H9 (cell line): Measurements from ENCODE around the gene AQP7. TPM values are rescaled to one million over a fixed set of nuclear protein-coding genes. Genes with fewer than 3 reads are reported as not detected.

Experiments used
- DNase-seq: peaks from one replicate; pipeline ENCODE4 v3.0.0-alpha.2; 2017
- H2AFZ ChIP-seq: one replicate; pipeline ENCODE4 v1.6.1; 2013; ENCODE audit warnings: mild to moderate bottlenecking, low read length, control low read depth, moderate library complexity
- H2AK5ac ChIP-seq: 2 replicates; pipeline ENCODE4 v1.6.1; 2013; ENCODE audit warnings: low read length, control low read depth, mixed read lengths; ENCODE audit not compliant: insufficient read length
- H2BK120ac ChIP-seq: one replicate; pipeline ENCODE4 v1.6.1; 2013; ENCODE audit warnings: low read depth, mild to moderate bottlenecking, low read length, control low read depth, inconsistent platforms; ENCODE audit not compliant: poor library complexity, severe bottlenecking
- H2BK12ac ChIP-seq: 2 replicates; pipeline ENCODE4 v1.6.1; 2013; ENCODE audit warnings: low read length, control low read depth, mixed read lengths, low read depth; ENCODE audit not compliant: insufficient read length
- H2BK15ac ChIP-seq: 2 replicates; pipeline ENCODE4 v1.6.1; 2013; ENCODE audit warnings: low read depth, low read length, control low read depth
- H2BK20ac ChIP-seq: one replicate; pipeline ENCODE4 v1.6.1; 2013; ENCODE audit warnings: low read depth, mild to moderate bottlenecking, low read length, control low read depth, inconsistent platforms; ENCODE audit not compliant: poor library complexity, severe bottlenecking
- H2BK5ac ChIP-seq: 2 replicates; pipeline ENCODE4 v1.6.1; 2013; ENCODE audit warnings: low read length, control low read depth, mixed read lengths; ENCODE audit not compliant: insufficient read length
- H3K14ac ChIP-seq: 2 replicates; pipeline ENCODE4 v1.6.1; 2013; ENCODE audit warnings: low read length, control low read depth; ENCODE audit not compliant: insufficient read depth
- H3K18ac ChIP-seq: 2 replicates; pipeline ENCODE4 v1.6.1; 2013; ENCODE audit warnings: low read depth, mild to moderate bottlenecking, mixed read lengths, low read length, control low read depth; ENCODE audit not compliant: insufficient read length
- H3K23ac ChIP-seq: 2 replicates; pipeline ENCODE4 v1.6.1; 2013; ENCODE audit warnings: low read length, control low read depth, mixed read lengths, low read depth; ENCODE audit not compliant: insufficient read length
- H3K23me2 ChIP-seq: 2 replicates; pipeline ENCODE4 v1.6.1; 2013; ENCODE audit warnings: low read depth, mild to moderate bottlenecking, mixed read lengths, low read length, control low read depth; ENCODE audit not compliant: insufficient read length, poor library complexity, severe bottlenecking
- H3K27ac ChIP-seq: 2 replicates; pipeline ENCODE4 v1.5.1; 2013; ENCODE audit warnings: low read length, control low read depth, mixed read lengths, low read depth; ENCODE audit not compliant: insufficient read length
- H3K27me3 ChIP-seq: 2 replicates; pipeline ENCODE4 v1.6.1; 2013; ENCODE audit warnings: low read length, control low read depth, inconsistent platforms; ENCODE audit not compliant: insufficient read depth
- H3K4ac ChIP-seq: 2 replicates; pipeline ENCODE4 v1.6.1; 2013; ENCODE audit warnings: low read depth, mild to moderate bottlenecking, control low read depth, inconsistent platforms, low read length, moderate library complexity
- H3K4me1 ChIP-seq: 2 replicates; pipeline ENCODE4 v1.6.1; 2013; ENCODE audit warnings: low read length, control low read depth, inconsistent platforms; ENCODE audit not compliant: insufficient read depth
- H3K4me2 ChIP-seq: 2 replicates; pipeline ENCODE4 v1.6.1; 2013; ENCODE audit warnings: low read length, control low read depth, mixed read lengths; ENCODE audit not compliant: insufficient read length, insufficient read depth
- H3K56ac ChIP-seq: 2 replicates; pipeline ENCODE4 v1.6.1; 2013; ENCODE audit warnings: low read depth, mild to moderate bottlenecking, mixed read lengths, low read length, control low read depth; ENCODE audit not compliant: insufficient read length
- H3K79me1 ChIP-seq: 2 replicates; pipeline ENCODE4 v1.6.1; 2013; ENCODE audit warnings: low read depth, mild to moderate bottlenecking, moderate library complexity, low read length, control low read depth, inconsistent platforms; ENCODE audit not compliant: insufficient read depth, poor library complexity, severe bottlenecking
- H3K79me2 ChIP-seq: 2 replicates; pipeline ENCODE4 v1.6.1; 2013; ENCODE audit warnings: low read length, control low read depth, inconsistent platforms; ENCODE audit not compliant: insufficient read depth
- H3K9ac ChIP-seq: 2 replicates; pipeline ENCODE4 v1.6.1; 2013; ENCODE audit warnings: low read length, control low read depth, mixed read lengths; ENCODE audit not compliant: insufficient read length; ENCODE audit errors: extremely low read depth
- H3K9me3 ChIP-seq: one replicate; pipeline ENCODE4 v1.6.1; 2013; ENCODE audit warnings: low read depth, low read length, inconsistent platforms; ENCODE audit not compliant: control insufficient read depth
- H3T11ph ChIP-seq: one replicate; pipeline ENCODE4 v1.6.1; 2013; ENCODE audit warnings: mild to moderate bottlenecking, low read length, control low read depth, inconsistent platforms
- H4K20me1 ChIP-seq: one replicate; pipeline ENCODE4 v1.6.1; 2013; ENCODE audit not compliant: control insufficient read depth, insufficient read length, insufficient read depth
- H4K5ac ChIP-seq: 2 replicates; pipeline ENCODE4 v1.6.1; 2013; ENCODE audit warnings: low read depth, mild to moderate bottlenecking, mixed read lengths, low read length, control low read depth; ENCODE audit not compliant: insufficient read length
- H4K8ac ChIP-seq: replicated peaks from 2 replicates; pipeline ENCODE4 v1.6.1; 2013; ENCODE audit warnings: low read length, control low read depth, mixed read lengths, low read depth; ENCODE audit not compliant: insufficient read length
- H4K91ac ChIP-seq: 2 replicates; pipeline ENCODE4 v1.6.1; 2013; ENCODE audit warnings: low read depth, mild to moderate bottlenecking, moderate library complexity, mixed read lengths, low read length, control low read depth; ENCODE audit not compliant: insufficient read length
- H3K27ac Mint-ChIP-seq, 3 experiments: 2 replicates in 2 of 3; 3 replicates in 1 of 3; pipeline ENCODE4 v1.8.0; 2020 to 2021; ENCODE audit warnings: mixed read lengths in 3 of 3, mild to moderate bottlenecking in 1 of 3, moderate library complexity in 1 of 3
- H3K27me3 Mint-ChIP-seq: 2 replicates; pipeline ENCODE4 v1.8.0; 2021; ENCODE audit warnings: low read depth, mild to moderate bottlenecking, moderate library complexity, mixed read lengths
- H3K36me3 Mint-ChIP-seq, 3 experiments: 2 replicates in 2 of 3; 3 replicates in 1 of 3; pipeline ENCODE4 v1.8.0; 2020 to 2021; ENCODE audit warnings: low read depth in 3 of 3, mixed read lengths in 3 of 3; ENCODE audit not compliant: insufficient read depth in 1 of 3
- H3K4me1 Mint-ChIP-seq, 2 experiments: 2 replicates each; pipeline ENCODE4 v1.8.0; 2020; ENCODE audit warnings: mixed read lengths in 2 of 2
- H3K4me3 Mint-ChIP-seq, 2 experiments: 2 replicates in 1 of 2; 3 replicates in 1 of 2; pipeline ENCODE4 v1.8.0; 2020 to 2021; ENCODE audit warnings: mild to moderate bottlenecking in 2 of 2, mixed read lengths in 2 of 2, moderate library complexity in 1 of 2
- H3K9me3 Mint-ChIP-seq, 2 experiments: 2 replicates in 1 of 2; 3 replicates in 1 of 2; pipeline ENCODE4 v1.8.0; 2020; ENCODE audit warnings: mild to moderate bottlenecking in 2 of 2, mixed read lengths in 2 of 2, moderate library complexity in 1 of 2
- CTCF ChIP-seq: fragments of 200-600 bp; sonication (generic); conservative IDR thresholded peaks from 3 replicates; pipeline ENCODE4 v1.8.0; 2021; ENCODE audit warnings: antibody characterized with exemption, mild to moderate bottlenecking
- WGBS: extraction: QIAGEN DNeasy Blood & Tissue Kit; methylation state at CpG from one replicate; pipeline ENCODE4 v1.1.7; 2013; ENCODE audit warnings: missing lambda C conversion rate, low lambda C conversion rate, mixed read lengths; ENCODE audit not compliant: insufficient read length; ENCODE audit errors: extremely low coverage; 5-methylcytosine and 5-hydroxymethylcytosine counted together
- total RNA-seq: library from RNA; stranded (reverse); gene quantifications from 2 replicates; pipeline ENCODE4 v1.2.1, GENCODE V29; 2021

AQP7 gene
- total RNA-seq, 1 experiment from 2014 or later, result not detected

DNA sequence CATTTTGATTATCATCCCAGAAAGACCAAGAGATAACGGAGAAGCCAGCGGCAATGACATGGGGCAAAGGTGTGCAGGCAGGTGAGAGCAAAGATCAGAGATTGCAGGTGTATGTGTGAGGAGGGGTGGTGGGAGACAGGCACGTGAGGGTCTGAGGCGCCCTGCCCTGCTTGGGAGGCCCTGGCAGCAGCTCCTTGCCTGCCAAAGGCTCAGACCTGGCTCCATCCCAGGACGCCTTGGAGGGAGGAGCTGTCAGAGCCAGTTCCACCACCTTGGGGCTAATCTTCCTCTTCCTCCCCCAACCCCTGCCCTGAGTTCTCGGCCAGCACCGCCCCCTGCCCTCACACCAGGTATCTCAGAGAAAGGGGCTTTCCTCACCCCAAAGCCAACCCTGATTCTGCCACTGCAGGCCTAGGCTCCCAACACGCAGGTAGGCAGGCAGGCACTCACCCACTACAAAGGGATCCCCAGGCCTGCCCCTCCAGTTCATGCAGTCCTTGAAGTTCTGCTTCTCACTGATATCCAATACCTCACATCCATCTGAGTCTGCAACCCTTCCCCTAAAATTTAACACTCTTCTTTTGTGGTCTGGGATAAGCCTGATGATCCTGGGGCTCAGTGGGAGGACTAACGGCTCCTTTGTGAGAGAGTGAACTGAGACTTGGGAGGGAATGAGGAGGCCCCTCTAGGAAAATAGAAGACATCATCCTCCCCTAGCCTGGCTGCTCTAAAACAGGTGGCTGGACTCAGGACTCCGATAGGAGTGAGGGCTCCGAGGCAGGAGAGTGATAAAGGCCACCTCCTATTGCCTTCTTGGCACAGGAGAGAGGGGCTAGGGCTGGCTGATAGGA, 43.2 kb upstream of the AQP7 start:
- no peak for DNase-seq
- no peak overlapping the region for H2AFZ ChIP-seq
- H3K4me3 Mint-ChIP-seq, result no peak overlapping the region; a peak in 1 of 5 replicates

More for the DNA sequence above, 43.2 kb upstream of the AQP7 start:
- Mint-ChIP-seq H3K27ac (no peak overlapping the region), H3K27me3 (peaks cover 51% of the 10 kb centered on the region), H3K9me3 (no peaks in the 10 kb centered on the region), H3K36me3 (no peaks in the 10 kb centered on the region), H3K4me1 (peaks cover 26 to 45% of the 10 kb centered on the region in 2 experiments)
- no peak overlapping the region for H3K18ac ChIP-seq
- H4K91ac ChIP-seq, result no peak overlapping the region
- no peak overlapping the region for H3K14ac ChIP-seq
- H3K79me1 ChIP-seq, result no peaks in the 10 kb centered on the region
- H3K23ac ChIP-seq, result no peak overlapping the region
- no peak overlapping the region for H3K27ac ChIP-seq
- no peak overlapping the region for H2AK5ac ChIP-seq
- no peak overlapping the region for H4K5ac ChIP-seq
- H2BK12ac ChIP-seq, result no peak overlapping the region
- no peak overlapping the region for H2BK15ac ChIP-seq
- no peak overlapping the region for H3T11ph ChIP-seq
- H3K23me2 ChIP-seq, result peaks cover 6% of the 10 kb centered on the region
- H3K9me3 ChIP-seq, result no peaks in the 10 kb centered on the region
- no peak for TF ChIP-seq CTCF
- H3K4me2 ChIP-seq, result no peak overlapping the region
- peaks cover 4% of the 10 kb centered on the region; the same call in 1 of the 2 replicates for H3K4me1 ChIP-seq
- no peaks in the 10 kb centered on the region for H4K20me1 ChIP-seq
- H2BK5ac ChIP-seq, result no peak overlapping the region
- no peak overlapping the region for H4K8ac ChIP-seq
- H3K56ac ChIP-seq, result no peak overlapping the region
- H2BK120ac ChIP-seq, result no peak overlapping the region
- H3K9ac ChIP-seq, result no peak overlapping the region
- H2BK20ac ChIP-seq, result no peak overlapping the region
- peaks cover 4% of the 10 kb centered on the region; the same call in 1 of the 2 replicates for H3K27me3 ChIP-seq
- H3K79me2 ChIP-seq, result no peaks in the 10 kb centered on the region
- no peak overlapping the region for H3K4ac ChIP-seq
- no CpG with 5 or more reads among the region's 11 CpGs for WGBS
